HepG2 (cell line): ENCODE data around the gene ATRAID. TPM values are rescaled to one million over a fixed set of nuclear protein-coding genes. Genes with fewer than 3 reads are reported as not detected.

ENCODE experiments used
- AGO2 ChIP-seq: fragments of 200-400 bp; formaldehyde crosslinking; optimal IDR thresholded peaks from 2 replicates; pipeline ENCODE3; 2017; ENCODE audit warnings: mild to moderate bottlenecking, low read depth, low read length, moderate library complexity
- ATF7-NPFF ChIP-seq: sonication (generic); formaldehyde crosslinking; IDR thresholded peaks from 2 replicates; pipeline ENCODE4 v1.8.1; 2023; ENCODE audit warnings: mild to moderate bottlenecking, low read depth, missing genetic modification reagents, moderate library complexity
- CCAR2 ChIP-seq: fragments of 200-400 bp; formaldehyde crosslinking; optimal IDR thresholded peaks from 2 replicates; pipeline ENCODE3; 2018; ENCODE audit warnings: low read depth, mild to moderate bottlenecking, low read length, moderate library complexity
- ELF3 ChIP-seq: IDR thresholded peaks from 2 replicates; pipeline ENCODE4 v1.6.1; 2016; ENCODE audit warnings: missing genetic modification reagents, missing compliant biosample characterization
- ETV5 ChIP-seq: IDR thresholded peaks from 2 replicates; pipeline ENCODE4 v1.6.1; 2018; ENCODE audit warnings: missing biosample characterization, missing genetic modification reagents, inconsistent platforms, borderline replicate concordance
- IRX3 ChIP-seq: sonication (generic); formaldehyde crosslinking; IDR thresholded peaks from 2 replicates; pipeline ENCODE4 v1.8.1; 2023; ENCODE audit warnings: mild to moderate bottlenecking, low read depth, missing genetic modification reagents, borderline replicate concordance
- KAT2B ChIP-seq: fragments of 150-350 bp; IDR thresholded peaks from 2 replicates; pipeline ENCODE4 v1.6.1; 2014; ENCODE audit warnings: low read depth, low read length, borderline replicate concordance
- NCOA2 ChIP-seq: sonication (generic); formaldehyde crosslinking; IDR thresholded peaks from 2 replicates; pipeline ENCODE4 v1.8.0; 2022; ENCODE audit warnings: inconsistent platforms
- SKI ChIP-seq: fragments of 450-650 bp; IDR thresholded peaks from one replicate; pipeline ENCODE4 v1.6.1; 2018; ENCODE audit warnings: mild to moderate bottlenecking; ENCODE audit not compliant: partially characterized antibody
- ZFP37 ChIP-seq: sonication (generic); formaldehyde crosslinking; IDR thresholded peaks from 2 replicates; pipeline ENCODE4 v1.4.0; 2020; ENCODE audit warnings: missing genetic modification reagents, borderline replicate concordance
- ZNF3 ChIP-seq: IDR thresholded peaks from 2 replicates; pipeline ENCODE4 v1.7.0; 2017; ENCODE audit warnings: inconsistent platforms
- ZNF562 ChIP-seq: sonication (generic); formaldehyde crosslinking; IDR thresholded peaks from 2 replicates; pipeline ENCODE4 v1.8.0; 2022; ENCODE audit warnings: missing genetic modification reagents, borderline replicate concordance
- polyA plus RNA-seq, 8 experiments: library from polyadenylated mRNA; depleted of rRNA in 3 of 8; stranded (reverse) in 7 of 8; unstranded in 1 of 8; fragments of >200 nt; fragmentation: Illumina TruSeq in 4 of 8; extraction: Trizol in 4 of 8; gene quantifications; 2 replicates each; pipeline versions ENCODE4 v1.2.1 to v1.2.3, GENCODE V29; 2011 to 2016; ENCODE audit warnings: low read depth in 4 of 8, missing spikeins in 1 of 8, mixed read lengths in 1 of 8; ENCODE audit not compliant: insufficient read depth in 1 of 8
- total RNA-seq, 5 experiments: library from RNA; depleted of rRNA; stranded (reverse); fragments of >200 nt; fragmentation: Illumina TruSeq; extraction: Trizol; gene quantifications; 2 replicates each; pipeline ENCODE4 v1.2.3, GENCODE V29; 2016; ENCODE audit warnings: low read depth in 1 of 5
- TF ChIP-seq, protein P1 (sequence below), 2 experiments: sonication (generic) in 1 of 2; formaldehyde crosslinking in 1 of 2; IDR thresholded peaks; 2 replicates each; pipeline versions ENCODE4 v1.4.0 to v1.6.1; 2018 to 2020; ENCODE audit warnings: missing genetic modification reagents in 2 of 2, borderline replicate concordance in 1 of 2, low read depth in 1 of 2, mild to moderate bottlenecking in 1 of 2, missing biosample characterization in 1 of 2
- TF ChIP-seq, protein P2 (sequence below): sonication (generic); formaldehyde crosslinking; IDR thresholded peaks from one replicate; pipeline ENCODE4 v1.5.1; 2020; ENCODE audit warnings: mild to moderate bottlenecking, missing genetic modification reagents; ENCODE audit errors: not compliant biosample characterization
- TF ChIP-seq, protein P3 (sequence below): sonication (generic); formaldehyde crosslinking; IDR thresholded peaks from 2 replicates; pipeline ENCODE4 v1.4.0; 2020; ENCODE audit warnings: mild to moderate bottlenecking, missing genetic modification reagents
- TF ChIP-seq, protein P4 (sequence below): sonication (generic); formaldehyde crosslinking; IDR thresholded peaks from 2 replicates; pipeline ENCODE4 v1.5.0; 2020; ENCODE audit warnings: missing genetic modification reagents

Gene ATRAID
- total and polyA plus RNA-seq, 2 of the 13 experiments (the other 11 are each of a cell fraction or from before 2014, with no cell fraction given): 207 to 382 TPM

DNA sequence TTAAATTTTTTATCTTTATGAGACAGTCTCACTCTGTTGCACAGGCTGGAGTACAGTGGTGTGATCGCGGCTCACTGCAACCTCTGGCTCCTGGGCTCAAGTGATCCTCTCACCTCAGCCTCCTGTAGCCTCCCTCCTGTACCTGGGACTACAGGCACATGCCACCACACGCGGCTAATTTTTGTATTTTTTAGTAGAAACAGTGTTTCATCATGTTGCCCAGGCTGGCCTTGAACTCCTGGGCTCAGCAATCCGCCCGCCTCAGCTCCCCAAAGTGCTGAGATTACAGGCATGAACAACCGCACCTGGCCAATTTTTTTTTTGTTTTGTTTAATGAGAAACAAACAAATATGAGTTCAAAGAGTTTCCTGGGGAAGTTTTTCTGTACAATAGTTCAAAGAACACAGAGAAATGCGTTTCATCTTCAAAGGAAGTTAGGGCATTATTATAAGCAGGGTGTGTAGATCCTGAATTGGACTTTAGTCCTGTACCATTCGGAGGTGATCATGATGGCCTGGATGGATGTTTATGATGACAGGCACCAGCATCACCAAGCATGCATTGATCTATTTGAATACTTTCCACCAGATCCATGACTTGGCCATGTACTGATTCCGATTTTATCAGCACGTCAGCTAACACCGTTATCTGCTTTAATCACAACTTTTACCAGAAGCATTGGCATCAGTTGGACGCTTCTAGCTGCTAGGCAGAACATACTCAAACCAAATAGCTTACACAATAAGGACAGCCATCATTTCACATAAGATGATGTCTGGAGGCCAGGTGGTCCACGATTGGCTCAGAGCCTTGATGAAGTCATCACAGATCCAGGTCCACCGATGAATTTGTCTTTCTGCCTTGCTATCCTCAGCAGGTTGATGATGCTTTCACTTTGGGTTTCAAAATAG lies 34.1 kb upstream of the ATRAID start (continued):
- TF ChIP-seq CCAR2 (no peak), ELF3 (CRISPR knock-in tag) (peak; percentile 95), ATF7-NPFF (no peak), KAT2B (peak; percentile 64; the same call in 1 of the 2 replicates), ZNF3 (peak; percentile 65; the same call in 1 of the 2 replicates), ZNF562 (CRISPR knock-in tag) (no peak), IRX3 (CRISPR knock-in tag) (no peak), NCOA2 (CRISPR knock-in tag) (peak; percentile 99), ZFP37 (peak; percentile 90; the same call in 1 of the 2 replicates), AGO2 (no peak), ETV5 (CRISPR knock-in tag) (peak; percentile 89; the same call in 1 of the 2 replicates), SKI (peak; percentile 76)
- TF ChIP-seq, protein P1, sequence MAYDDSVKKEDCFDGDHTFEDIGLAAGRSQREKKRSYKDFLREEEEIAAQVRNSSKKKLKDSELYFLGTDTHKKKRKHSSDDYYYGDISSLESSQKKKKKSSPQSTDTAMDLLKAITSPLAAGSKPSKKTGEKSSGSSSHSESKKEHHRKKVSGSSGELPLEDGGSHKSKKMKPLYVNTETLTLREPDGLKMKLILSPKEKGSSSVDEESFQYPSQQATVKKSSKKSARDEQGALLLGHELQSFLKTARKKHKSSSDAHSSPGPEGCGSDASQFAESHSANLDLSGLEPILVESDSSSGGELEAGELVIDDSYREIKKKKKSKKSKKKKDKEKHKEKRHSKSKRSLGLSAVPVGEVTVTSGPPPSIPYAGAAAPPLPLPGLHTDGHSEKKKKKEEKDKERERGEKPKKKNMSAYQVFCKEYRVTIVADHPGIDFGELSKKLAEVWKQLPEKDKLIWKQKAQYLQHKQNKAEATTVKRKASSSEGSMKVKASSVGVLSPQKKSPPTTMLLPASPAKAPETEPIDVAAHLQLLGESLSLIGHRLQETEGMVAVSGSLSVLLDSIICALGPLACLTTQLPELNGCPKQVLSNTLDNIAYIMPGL (CRISPR knock-in tag; IDR thresholded peaks at IDR 0.05; ENCODE audit: borderline replicate concordance in 1 of 2, low read depth in 1 of 2): peak in 1 of 2 experiments; percentile 24; a peak in 1 of 4 replicates
- TF ChIP-seq, protein P2, sequence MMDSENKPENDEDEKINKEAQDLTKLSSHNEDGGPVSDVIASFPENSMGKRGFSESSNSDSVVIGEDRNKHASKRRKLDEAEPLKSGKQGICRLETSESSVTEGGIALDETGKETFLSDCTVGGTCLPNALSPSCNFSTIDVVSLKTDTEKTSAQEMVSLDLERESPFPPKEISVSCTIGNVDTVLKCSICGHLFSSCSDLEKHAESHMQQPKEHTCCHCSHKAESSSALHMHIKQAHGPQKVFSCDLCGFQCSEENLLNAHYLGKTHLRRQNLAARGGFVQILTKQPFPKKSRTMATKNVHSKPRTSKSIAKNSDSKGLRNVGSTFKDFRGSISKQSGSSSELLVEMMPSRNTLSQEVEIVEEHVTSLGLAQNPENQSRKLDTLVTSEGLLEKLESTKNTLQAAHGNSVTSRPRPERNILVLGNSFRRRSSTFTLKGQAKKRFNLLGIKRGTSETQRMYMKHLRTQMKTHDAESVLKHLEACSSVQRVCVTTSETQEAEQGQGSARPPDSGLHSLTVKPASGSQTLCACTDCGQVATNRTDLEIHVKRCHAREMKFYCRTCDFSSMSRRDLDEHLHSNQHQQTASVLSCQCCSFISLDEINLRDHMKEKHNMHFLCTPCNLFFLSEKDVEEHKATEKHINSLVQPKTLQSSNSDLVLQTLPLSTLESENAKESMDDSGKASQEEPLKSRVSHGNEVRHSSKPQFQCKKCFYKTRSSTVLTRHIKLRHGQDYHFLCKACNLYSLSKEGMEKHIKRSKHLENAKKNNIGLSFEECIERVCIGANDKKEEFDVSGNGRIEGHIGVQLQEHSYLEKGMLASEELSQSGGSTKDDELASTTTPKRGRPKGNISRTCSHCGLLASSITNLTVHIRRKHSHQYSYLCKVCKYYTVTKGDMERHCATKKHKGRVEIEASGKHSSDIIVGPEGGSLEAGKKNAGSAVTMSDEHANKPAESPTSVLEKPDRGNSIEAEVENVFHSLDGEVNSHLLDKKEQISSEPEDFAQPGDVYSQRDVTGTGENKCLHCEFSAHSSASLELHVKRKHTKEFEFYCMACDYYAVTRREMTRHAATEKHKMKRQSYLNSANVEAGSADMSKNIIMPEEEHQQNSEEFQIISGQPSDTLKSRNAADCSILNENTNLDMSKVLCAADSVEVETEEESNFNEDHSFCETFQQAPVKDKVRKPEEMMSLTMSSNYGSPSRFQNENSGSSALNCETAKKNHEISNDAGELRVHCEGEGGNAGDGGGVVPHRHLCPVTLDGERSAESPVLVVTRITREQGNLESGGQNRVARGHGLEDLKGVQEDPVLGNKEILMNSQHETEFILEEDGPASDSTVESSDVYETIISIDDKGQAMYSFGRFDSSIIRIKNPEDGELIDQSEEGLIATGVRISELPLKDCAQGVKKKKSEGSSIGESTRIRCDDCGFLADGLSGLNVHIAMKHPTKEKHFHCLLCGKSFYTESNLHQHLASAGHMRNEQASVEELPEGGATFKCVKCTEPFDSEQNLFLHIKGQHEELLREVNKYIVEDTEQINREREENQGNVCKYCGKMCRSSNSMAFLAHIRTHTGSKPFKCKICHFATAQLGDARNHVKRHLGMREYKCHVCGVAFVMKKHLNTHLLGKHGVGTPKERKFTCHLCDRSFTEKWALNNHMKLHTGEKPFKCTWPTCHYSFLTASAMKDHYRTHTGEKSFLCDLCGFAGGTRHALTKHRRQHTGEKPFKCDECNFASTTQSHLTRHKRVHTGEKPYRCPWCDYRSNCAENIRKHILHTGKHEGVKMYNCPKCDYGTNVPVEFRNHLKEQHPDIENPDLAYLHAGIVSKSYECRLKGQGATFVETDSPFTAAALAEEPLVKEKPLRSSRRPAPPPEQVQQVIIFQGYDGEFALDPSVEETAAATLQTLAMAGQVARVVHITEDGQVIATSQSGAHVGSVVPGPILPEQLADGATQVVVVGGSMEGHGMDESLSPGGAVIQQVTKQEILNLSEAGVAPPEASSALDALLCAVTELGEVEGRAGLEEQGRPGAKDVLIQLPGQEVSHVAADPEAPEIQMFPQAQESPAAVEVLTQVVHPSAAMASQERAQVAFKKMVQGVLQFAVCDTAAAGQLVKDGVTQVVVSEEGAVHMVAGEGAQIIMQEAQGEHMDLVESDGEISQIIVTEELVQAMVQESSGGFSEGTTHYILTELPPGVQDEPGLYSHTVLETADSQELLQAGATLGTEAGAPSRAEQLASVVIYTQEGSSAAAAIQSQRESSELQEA (CRISPR knock-in tag): no peak
- TF ChIP-seq, protein P3, sequence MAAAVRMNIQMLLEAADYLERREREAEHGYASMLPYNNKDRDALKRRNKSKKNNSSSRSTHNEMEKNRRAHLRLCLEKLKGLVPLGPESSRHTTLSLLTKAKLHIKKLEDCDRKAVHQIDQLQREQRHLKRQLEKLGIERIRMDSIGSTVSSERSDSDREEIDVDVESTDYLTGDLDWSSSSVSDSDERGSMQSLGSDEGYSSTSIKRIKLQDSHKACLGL: peak; percentile 58; the same call in 1 of the 2 replicates
- TF ChIP-seq, protein P4, sequence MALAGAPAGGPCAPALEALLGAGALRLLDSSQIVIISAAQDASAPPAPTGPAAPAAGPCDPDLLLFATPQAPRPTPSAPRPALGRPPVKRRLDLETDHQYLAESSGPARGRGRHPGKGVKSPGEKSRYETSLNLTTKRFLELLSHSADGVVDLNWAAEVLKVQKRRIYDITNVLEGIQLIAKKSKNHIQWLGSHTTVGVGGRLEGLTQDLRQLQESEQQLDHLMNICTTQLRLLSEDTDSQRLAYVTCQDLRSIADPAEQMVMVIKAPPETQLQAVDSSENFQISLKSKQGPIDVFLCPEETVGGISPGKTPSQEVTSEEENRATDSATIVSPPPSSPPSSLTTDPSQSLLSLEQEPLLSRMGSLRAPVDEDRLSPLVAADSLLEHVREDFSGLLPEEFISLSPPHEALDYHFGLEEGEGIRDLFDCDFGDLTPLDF (CRISPR knock-in tag): no peak
